ENCODE results near the gene TRIM65. TPM values are rescaled to one million over a fixed set of nuclear protein-coding genes. Genes with fewer than 3 reads are reported as not detected.
"Not testable (repeated sequence)": the region's sequence is repeated elsewhere in the genome, so short reads cannot be mapped to it uniquely, and the experiment has no call there.

The TRIM65 gene
- total RNA-seq, 2 experiments from 2014 or later: 39.4 to 39.5 TPM

DNA sequence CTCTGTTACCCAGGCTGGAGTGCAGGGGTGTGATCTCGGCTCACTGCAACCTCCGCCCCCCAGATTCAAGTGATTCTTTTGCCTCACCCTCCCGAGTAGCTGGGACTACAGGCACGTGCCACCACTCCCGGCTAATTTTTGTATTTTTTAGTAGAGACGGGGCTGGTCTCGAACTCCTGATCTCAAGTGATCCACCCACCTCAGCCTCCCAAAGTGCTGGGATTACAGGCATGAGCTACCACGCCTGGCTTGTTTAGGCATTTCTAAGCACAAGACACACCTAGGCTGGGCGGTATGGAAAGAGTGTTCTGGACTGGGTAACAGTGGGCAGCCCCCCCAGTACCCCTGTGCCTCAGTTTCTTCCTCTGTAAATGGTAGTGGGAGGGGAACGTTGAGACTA is 26.5 kb downstream of the TRIM65 start:
- CTCF ChIA-PET, POLR2A ChIA-PET: not testable (repeated sequence)

DNA sequence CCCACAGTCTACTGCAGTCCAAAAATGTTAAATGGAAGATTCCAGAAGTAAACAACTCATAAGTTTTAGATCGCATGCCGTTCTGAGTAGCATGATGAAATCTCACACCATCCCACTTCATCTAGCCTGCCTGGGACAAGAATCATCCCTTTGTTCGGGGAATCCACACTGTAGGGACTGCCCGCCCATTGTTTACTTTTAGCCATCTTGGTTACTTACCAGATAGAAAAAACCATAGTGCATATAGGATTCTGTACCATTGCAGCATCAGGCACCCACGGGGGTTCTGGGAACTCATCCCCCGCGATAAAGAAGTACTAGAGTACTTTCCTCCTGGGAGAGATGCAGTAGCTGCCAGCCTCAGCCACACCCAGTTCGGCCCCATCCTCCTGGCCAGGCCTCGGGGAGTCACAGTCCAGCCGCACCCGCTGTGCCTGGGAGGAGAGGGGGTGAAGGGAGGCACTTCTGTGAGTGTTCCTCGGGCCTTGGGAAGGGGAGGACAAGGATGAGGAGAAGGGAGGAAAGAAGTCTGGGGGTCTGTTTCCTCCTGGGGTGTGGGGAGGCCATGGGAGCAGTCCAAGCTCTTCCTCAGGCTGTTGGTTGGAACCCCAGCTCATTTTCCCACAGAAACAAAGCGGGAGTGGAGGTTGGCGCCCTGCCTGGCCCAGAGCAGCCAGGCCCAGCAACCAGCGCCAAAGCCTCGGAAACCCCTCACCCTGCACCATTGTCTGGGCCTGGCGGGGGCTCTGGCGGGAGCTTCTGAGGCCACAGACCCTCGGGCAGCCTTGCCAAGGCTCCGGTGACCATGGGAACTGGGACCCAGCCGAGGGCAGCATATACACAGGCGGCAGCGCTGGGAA is 27.2 kb downstream of the TRIM65 start:
- POLR2A ChIA-PET: no interaction called here
- CTCF ChIA-PET: no interaction called here

DNA sequence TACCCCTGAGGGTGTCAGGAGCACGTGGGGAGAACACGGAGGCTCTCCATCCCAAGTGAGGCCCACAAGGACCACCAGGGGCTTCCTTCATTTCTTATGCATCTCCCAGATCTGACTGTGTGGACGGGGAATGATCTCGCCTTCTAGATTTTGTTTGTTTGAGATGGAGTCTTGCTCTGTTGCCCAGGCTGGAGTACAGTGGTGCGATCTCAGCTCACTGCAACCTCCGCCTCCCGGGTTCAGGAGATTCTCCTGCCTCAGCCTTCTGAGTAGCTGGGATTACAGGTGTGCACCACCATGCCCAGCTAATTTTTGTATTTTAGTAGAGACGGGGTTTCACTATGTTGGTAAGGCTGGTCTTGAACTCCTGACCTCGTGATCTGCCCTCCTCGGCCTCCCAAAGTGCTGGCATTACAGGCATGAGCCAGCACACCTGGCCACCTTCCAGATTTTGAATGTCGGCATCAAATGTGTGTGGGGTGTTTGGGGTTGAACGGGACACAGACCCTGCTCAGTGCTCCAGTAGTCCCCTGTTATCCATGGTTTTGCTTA is 27.9 kb downstream of the TRIM65 start:
- CTCF ChIA-PET: interaction anchor here (1.8 kb wide), 1 partner anchor 13 kb away, joined by 6 read pairs; no protein-coding TSS in a partner anchor
- POLR2A ChIA-PET: not testable (repeated sequence)

DNA sequence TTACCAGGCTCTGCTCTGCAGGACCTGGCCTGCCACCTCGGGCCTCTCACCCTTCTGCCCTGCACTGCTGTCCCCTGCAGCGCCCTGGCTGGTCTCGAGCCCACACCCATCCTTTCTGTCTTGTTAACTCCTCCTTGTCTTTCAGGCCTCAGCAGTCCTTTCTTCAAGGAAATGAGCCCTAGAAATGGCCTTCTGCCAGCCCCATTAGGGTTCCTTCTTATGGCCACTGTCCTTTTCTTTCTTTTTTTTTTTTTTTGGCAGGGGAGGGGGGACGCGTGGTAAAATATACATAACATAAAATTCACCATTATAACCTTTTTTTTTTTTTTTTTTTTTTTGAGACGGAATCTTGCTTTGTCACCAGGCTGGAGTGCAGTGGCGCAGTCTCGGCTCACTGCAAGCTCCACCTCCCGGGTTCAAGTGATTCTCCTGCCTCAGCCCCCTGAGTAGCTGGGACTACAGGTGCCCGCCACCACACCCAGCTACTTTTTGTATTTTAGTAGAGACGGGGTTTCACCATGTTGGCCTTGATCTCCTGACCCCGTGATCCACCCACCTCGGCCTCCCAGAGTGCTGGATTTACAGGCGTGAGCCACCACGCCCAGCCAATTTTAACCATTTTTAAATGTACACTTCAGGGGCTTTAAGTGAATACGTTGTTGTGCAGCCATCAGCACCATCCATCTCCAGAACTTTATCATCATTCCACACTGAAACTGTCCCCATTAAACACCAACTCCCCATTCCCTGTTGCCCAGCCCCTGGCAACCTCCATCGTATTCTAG is 31.2 kb downstream of the TRIM65 start:
- ChIA-PET POLR2A (interaction anchor here (0.6 to 1.8 kb wide), 4 partner anchors 7 to 254 kb away, joined by 3 to 16 read pairs (median 4); partner anchors contain the start of gene WBP2), CTCF (interaction anchor here (0.6 to 5.3 kb wide), 6 partner anchors 10 to 199 kb away, joined by 3 to 62 read pairs (median 4); partner anchors contain the start of genes MRPL38, TRIM47 and WBP2)

DNA sequence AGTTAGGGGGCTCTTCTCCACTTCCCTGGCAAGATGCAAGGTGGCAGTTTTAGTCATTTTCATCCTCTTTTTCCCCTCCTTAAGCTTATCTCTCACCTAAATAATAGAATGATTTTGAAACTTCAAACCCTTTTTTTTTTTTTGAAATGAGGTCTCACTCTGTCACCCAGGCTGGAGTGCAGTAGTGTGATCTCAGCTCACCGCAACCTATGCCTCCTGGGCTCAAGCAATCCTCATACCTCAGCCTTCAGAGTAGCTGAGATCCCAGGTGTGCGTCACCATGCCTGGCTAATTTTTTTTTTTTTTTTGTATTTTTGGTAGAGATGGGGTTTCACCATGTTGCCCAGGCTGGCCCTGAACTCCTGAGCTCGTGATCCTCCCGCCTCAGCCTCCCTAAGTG is 31.9 kb downstream of the TRIM65 start:
- POLR2A ChIA-PET: interaction anchor here (1.0 to 1.8 kb wide), 3 partner anchors 8 to 11 kb away, joined by 4 to 16 read pairs (median 4); partner anchors contain the start of gene WBP2

DNA sequence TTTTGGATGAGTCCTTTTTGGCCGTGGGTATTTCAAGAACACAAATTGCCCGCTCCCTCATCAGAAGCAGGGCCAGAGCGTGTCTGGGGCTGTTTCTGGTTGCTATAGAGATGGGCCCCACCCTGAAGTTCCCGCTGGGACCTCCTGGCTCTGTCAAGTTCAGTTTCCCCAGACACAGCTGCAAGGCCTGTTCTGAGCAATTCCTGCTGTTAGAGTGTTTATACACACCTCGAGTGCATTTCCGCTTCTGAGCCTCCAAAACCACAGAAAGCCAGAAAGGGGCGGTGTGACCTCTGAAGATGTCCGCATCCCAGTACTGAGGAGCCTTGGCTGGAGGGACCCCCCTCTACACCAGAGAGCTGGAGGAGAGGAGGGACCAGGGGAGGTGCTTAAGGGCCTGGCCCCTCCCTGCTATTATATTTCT is 32.3 kb downstream of the TRIM65 start:
- CTCF ChIA-PET: interaction anchor here (0.8 to 5.3 kb wide), 5 partner anchors 9 to 40 kb away, joined by 3 to 62 read pairs (median 4); partner anchors contain the start of genes MRPL38, TRIM47 and WBP2

More for the DNA sequence above, 31.9 kb downstream of the TRIM65 start:
- CTCF ChIA-PET: interaction anchor here (0.6 to 5.3 kb wide), 5 partner anchors 9 to 200 kb away, joined by 3 to 62 read pairs (median 4); partner anchors contain the start of genes MRPL38, TRIM47 and WBP2

DNA sequence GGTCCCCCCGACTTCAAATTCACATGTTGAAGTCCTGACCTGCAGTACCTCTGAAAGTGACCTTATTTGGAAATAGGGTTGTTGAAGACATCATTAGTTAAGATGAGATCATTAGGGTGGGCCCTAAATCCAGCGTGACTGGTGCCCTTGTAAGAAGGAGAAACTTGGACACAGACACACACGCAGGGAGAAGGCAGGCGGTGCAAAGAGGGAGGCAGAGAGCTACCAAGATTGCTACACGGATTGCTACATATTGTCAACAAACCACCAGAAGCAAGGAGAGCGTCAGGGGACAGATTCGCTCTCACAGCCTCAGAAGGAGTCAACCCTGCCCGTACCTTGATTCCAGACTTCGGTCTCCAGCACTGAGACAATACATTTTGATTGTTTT is 34.8 kb downstream of the TRIM65 start:
- CTCF ChIA-PET: interaction anchor here (1.2 to 5.3 kb wide), 8 partner anchors 12 to 108 kb away, joined by 3 to 62 read pairs (median 4); partner anchors contain the start of genes TRIM47, TRIM65 and UNK
- POLR2A ChIA-PET: interaction anchor here (0.6 kb wide), 1 partner anchor 23 kb away, joined by 4 read pairs; no protein-coding TSS in a partner anchor

More for the DNA sequence above, 32.3 kb downstream of the TRIM65 start:
- POLR2A ChIA-PET: interaction anchor here (1.0 to 1.8 kb wide), 3 partner anchors 9 to 12 kb away, joined by 4 to 16 read pairs (median 4); partner anchors contain the start of gene WBP2

DNA sequence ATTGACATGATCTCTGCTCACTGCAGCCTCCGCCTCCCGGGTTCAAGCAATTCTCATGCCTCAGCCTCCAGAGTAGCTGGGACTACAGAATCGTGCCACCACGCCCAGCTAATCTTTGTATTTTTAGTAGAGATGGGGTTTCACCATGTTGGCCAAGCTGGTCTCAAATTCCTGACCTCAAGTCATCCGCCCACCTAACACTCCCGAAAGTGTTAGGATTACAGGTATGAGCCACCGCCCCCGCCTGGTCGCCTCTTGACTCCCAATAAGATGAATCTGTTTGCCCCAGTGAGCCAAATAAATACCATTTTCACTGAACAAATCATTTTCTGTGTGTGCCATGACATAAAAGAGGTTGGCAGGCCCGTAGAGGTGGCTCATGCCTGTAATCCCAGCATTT is 37.4 kb downstream of the TRIM65 start:
- CTCF ChIA-PET: interaction anchor here (1.4 to 1.5 kb wide), 2 partner anchors 10 to 155 kb away, joined by 3 to 4 read pairs; no protein-coding TSS in a partner anchor
- POLR2A ChIA-PET: not testable (repeated sequence)

DNA sequence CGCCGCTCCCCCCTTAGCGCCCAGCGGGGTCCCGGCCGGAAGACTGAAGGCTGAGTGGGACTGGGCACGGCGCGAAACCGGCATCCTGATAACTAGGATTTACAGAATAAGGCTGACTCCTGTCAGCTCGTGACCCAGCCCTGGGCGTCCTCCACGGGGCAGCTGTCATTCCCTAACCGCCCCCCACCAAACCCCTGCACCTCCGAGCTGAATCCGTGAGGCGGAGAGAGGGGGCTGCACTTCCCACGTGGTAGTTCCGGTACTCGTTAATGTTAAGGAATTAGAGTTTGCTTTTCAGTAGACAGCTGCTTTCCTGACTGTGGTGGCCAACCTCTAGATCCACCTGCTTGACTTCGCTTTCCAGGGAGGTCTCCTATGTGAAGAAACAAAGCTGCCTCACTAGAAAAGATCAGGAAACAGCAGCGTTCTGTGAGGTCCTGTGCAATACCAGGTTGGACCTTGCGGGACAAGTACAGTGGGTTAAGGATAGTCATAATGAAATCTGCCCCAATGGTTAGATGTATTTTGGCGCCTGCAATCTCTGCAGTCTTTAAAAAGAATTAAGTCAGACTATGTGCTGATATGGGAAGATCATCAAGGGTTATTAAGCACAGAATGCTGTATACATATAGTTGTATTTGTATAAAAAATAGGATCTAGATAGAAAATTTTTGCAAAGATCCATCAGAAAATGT is 40.5 kb downstream of the TRIM65 start:
- POLR2A ChIA-PET: interaction anchor here (0.6 to 2.9 kb wide), 14 partner anchors 8 to 148 kb away, joined by 3 to 19 read pairs (median 5); partner anchors contain the start of genes GALK1 and TRIM65
- CTCF ChIA-PET: interaction anchor here (0.6 to 4.2 kb wide), 9 partner anchors 9 to 265 kb away, joined by 3 to 23 read pairs (median 5); partner anchors contain the start of genes MRPL38, TRIM65 and UNC13D

DNA sequence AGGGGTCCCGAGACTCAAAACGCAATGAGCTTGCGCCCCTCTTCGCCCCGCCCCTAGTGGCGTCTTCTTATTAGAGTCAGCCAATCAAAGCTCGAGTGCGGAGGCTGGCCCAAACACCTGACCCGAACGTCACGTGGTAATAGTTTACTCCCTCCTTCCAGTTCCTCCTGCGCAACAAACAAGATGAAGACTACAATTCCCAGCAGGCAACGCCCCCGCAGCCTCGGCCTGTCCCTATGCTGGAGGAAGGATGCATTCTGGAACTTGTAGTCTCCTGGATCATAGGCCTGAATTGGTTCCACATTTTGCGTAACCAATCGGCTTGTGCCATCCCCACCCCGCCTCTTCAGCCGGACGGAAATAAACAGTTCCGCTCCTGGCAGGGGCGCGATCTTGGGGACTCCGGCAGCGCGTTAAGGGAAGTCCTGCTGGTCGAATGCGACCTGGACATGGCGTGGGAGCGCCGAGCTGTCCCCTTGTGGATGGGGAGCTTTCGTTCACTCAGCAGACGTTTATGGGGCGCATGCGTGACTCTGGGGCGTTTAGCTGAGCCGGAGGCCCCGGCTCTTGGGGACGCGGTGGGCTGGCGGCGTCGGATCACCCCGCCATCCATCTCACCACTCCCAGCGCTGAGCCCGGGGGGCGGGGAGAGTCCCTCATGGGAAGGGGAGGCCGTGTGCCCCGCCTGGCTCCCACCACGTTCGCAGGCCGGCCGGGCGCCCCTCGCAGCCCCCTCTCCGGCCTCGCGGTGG is 41.3 kb downstream of the TRIM65 start, which contains the start of gene WBP2:
Gene WBP2 (minus strand): TSS at position 26 of the 752 bp plus-strand sequence. CDS start 38 bp downstream, outside the sequence.
- ChIA-PET CTCF (interaction anchor here (0.6 to 4.2 kb wide), 13 partner anchors 8 to 266 kb away, joined by 3 to 23 read pairs (median 4); partner anchors contain the start of genes MRPL38, TRIM65 and UNC13D), POLR2A (interaction anchor here (0.5 to 2.9 kb wide), 21 partner anchors 9 to 821 kb away, joined by 3 to 19 read pairs (median 4); partner anchors contain the start of genes GALK1, ITGB4 and TRIM65)

DNA sequence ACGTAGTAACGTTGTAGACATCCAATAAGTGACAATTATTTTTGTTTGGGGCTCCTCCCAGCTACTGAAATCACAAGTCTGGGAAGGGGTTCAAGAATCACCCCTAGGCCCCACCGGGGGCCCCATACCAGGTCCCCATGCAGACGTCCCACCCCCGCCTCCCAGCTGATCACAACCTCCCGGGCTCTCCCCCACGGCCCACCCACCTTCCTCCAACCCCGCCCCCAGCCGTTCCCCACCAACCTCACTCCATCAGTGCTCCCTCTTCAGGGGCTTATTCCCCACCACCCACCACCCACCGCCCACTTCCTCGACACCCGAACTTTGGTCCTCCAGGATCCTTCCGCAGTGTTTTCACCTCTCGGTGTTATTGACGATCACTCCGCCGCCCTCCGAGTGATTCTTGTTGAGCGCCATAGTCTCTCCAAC is 41.9 kb downstream of the TRIM65 start:
- POLR2A ChIA-PET: interaction anchor here (0.6 to 2.9 kb wide), 18 partner anchors 9 to 821 kb away, joined by 3 to 19 read pairs (median 4); partner anchors contain the start of genes GALK1, ITGB4 and TRIM65

DNA sequence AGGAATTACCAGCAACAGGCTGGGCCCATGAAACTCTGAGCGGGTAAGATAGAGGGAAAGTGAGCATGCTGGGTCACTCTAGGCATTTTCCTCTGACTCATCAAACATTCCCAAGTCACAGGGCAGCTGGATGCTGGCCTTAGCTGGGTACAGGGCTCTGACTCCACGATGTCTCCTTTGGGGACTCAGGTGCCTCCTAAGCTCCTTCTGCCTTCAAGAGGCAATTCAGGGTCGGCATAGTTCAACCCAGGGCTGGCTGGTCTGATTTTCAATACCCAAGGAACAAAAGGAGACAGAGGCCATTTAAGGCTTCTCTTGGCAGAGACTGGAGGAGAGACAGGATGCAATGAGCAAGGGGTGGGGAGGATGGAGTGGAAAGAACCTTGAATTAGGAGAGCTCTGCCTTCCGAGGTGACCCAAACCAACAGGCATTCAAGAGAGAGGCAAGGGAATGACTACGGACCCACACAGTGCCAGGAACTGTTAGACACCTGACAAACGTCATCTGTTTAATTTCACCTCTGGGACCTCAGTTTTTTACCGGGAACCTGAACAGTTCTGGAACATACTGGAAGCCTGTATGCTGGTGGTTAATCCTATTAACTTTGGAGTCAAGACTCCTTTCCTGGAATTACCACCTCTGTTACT is 42.5 kb downstream of the TRIM65 start:
- POLR2A ChIA-PET: interaction anchor here (0.7 to 2.9 kb wide), 8 partner anchors 8 to 78 kb away, joined by 3 to 19 read pairs (median 8); partner anchors contain the start of gene TRIM65
- CTCF ChIA-PET: interaction anchor here (0.6 to 4.2 kb wide), 4 partner anchors 9 to 509 kb away, joined by 3 to 23 read pairs (median 6); partner anchors contain the start of genes MRPL38 and UNC13D

More for the DNA sequence above, 41.9 kb downstream of the TRIM65 start:
- CTCF ChIA-PET: interaction anchor here (0.6 to 4.2 kb wide), 10 partner anchors 8 to 91 kb away, joined by 3 to 23 read pairs (median 4); partner anchors contain the start of genes MRPL38, TRIM65 and UNC13D

DNA sequence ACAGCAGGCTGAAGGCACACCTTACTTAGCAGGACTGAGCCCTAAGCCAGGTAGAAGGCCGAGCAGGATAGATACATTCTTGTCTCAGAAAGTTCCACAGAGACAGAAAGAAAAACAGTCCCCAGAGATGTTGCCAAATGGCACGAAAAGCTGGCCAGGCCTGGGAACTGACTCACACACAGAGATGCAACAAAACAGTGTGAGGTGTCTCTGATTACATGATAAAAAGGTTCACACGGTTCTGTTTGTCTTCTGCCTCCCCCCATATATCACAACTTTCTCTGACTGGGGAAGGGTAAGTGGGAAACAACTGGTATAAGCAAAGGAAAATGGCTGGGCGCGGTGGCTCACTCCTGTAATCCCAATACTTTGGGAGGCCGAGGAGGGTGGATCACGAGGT is 43.3 kb downstream of the TRIM65 start:
- ChIA-PET CTCF (interaction anchor here (0.9 kb wide), 1 partner anchor 36 kb away, joined by 3 read pairs; no protein-coding TSS in a partner anchor), POLR2A (interaction anchor here (1.0 kb wide), 2 partner anchors 73 to 77 kb away, joined by 3 read pairs; no protein-coding TSS in a partner anchor)

DNA sequence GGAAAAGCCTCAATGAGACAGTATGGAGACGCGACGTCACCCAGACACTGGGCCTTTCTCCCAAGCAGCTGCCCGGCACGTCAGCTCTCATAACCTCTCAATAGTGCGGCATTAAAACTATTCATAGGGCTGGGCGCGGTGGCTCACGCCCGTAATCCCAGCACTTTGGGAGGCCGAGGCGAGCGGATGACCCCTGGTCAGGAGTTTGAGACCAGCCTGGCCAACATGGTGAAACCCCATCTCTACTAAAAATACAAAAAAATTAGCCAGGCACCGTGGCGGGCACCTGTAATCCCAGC is 45.1 kb downstream of the TRIM65 start:
- POLR2A ChIA-PET: not testable (repeated sequence)
- CTCF ChIA-PET: interaction anchor here (0.7 to 1.4 kb wide), 2 partner anchors 21 to 45 kb away, joined by 3 read pairs; partner anchors contain the start of gene TRIM65

DNA sequence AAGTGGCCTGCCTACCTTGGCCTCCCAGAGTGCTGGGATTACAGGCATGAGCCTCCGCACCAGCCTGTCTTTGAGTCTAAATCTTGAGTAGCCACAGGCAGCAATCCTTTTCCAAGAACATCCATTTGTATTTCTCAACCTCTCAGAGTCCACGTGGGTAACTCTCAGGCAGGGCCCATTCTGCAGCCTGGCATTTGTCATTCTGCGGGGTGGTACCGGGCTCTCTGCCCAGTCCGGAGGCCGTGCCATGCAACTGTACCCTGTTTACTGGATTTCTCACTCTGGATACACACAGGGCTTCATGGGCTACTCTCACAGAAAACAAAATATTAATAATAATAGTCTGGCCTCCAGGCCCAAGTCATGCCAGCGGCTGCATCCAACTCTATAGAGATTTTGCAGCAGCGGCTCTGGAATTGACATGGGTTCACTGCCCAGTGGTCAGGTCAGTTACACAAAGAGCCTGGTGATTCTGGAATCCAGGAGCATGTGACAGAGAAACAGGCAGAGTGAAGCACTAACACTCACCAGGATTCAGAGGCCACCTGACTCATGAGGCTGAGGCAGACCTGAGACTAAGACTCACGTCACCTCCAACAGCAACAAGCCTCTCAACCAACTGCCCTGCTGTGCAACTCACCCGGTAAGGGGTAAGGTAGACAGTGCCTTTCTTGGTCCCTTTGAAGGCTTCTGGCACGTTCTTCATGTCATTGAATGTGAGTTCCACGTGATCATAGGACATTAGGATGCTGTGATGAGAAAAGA is 45.6 kb downstream of the TRIM65 start:
- ChIA-PET CTCF (interaction anchor here (1.9 kb wide), 1 partner anchor 10 kb away, joined by 4 read pairs; no protein-coding TSS in a partner anchor), POLR2A (no interaction called here)

Data from activated CD8-positive, alpha-beta memory T cell treated with anti-CD3 and anti-CD28 coated beads for 36 hours (primary cell).